SK-N-MC (cell line): ENCODE measurements around the gene SEBOX.

Experiments used
- DNase-seq: peaks from one replicate; pipeline ENCODE4 v3.0.0-alpha.2; 2011; ENCODE audit warnings: low read depth, low spot score
- H3K27ac ChIP-seq: fragments of 200-600 bp; sonication (generic); 2 replicates; pipeline ENCODE4 v1.5.1; 2016; ENCODE audit warnings: mixed run types
- H3K36me3 ChIP-seq: fragments of 200-600 bp; sonication (generic); 2 replicates; pipeline ENCODE4 v1.6.1; 2017; ENCODE audit warnings: antibody characterized with exemption, low read length, mixed read lengths; ENCODE audit not compliant: insufficient read depth
- H3K4me3 ChIP-seq: fragments of 200-600 bp; sonication (generic); 2 replicates; pipeline ENCODE4 v1.5.1; 2016
- H3K9ac ChIP-seq: fragments of 200-600 bp; sonication (generic); 2 replicates; pipeline ENCODE4 v1.8.0; 2017; ENCODE audit warnings: mixed run types, mixed read lengths; ENCODE audit not compliant: insufficient read length
- H3K9me3 ChIP-seq: fragments of 200-600 bp; sonication (generic); 2 replicates; pipeline ENCODE4 v1.6.1; 2017; ENCODE audit warnings: low read depth, mild to moderate bottlenecking, antibody characterized with exemption, low read length, moderate library complexity, mixed read lengths
- EZH2 ChIP-seq: fragments of 200-600 bp; sonication (generic); IDR thresholded peaks from one replicate; pipeline ENCODE4 v1.6.1; 2017; ENCODE audit warnings: antibody characterized with exemption
- FOXP2 ChIP-seq: optimal IDR thresholded peaks from 2 replicates; pipeline ENCODE3; 2011; ENCODE audit warnings: mild to moderate bottlenecking, moderate library complexity; ENCODE audit not compliant: insufficient read depth; ENCODE audit errors: extremely low read length, control extremely low read depth
- POLR2AphosphoS5 ChIP-seq: IDR thresholded peaks from 2 replicates; pipeline ENCODE4 v1.6.1; 2012; ENCODE audit warnings: mild to moderate bottlenecking, low read depth, low read length, borderline replicate concordance

The SEBOX gene

GRCh38 chr17:28404461-28404811 is 39.4 kb upstream of the SEBOX start:
- H3K9ac ChIP-seq, result no peak overlapping the region
- no peak overlapping the region for H3K27ac ChIP-seq
- TF ChIP-seq FOXP2 (no peak), POLR2AphosphoS5 (no peak), EZH2 (no peak)

GRCh38 chr17:28404007-28404406 is 39.0 kb upstream of the SEBOX start:
- Histone ChIP-seq H3K9ac (no peak overlapping the region), H3K4me3 (no peak overlapping the region), H3K9me3 (no peaks in the 10 kb centered on the region), H3K36me3 (no peaks in the 10 kb centered on the region), H3K27ac (no peak overlapping the region)
- DNase-seq, result no peak
- TF ChIP-seq POLR2AphosphoS5, result no peak
- TF ChIP-seq FOXP2, result no peak
- TF ChIP-seq EZH2, result no peak

More at GRCh38 chr17:28404461-28404811, 39.4 kb upstream of the SEBOX start:
- DNase-seq, result no peak
- H3K4me3 ChIP-seq, result no peak overlapping the region
- no peaks in the 10 kb centered on the region for H3K9me3 ChIP-seq
- no peaks in the 10 kb centered on the region for H3K36me3 ChIP-seq

- Histone ChIP-seq H3K9ac (no peak overlapping the region), H3K27ac (no peak overlapping the region), H3K9me3 (no peaks in the 10 kb centered on the region), H3K36me3 (no peaks in the 10 kb centered on the region), H3K4me3 (no peak overlapping the region)
- TF ChIP-seq FOXP2, result no peak
- no peak for TF ChIP-seq EZH2
- TF ChIP-seq POLR2AphosphoS5, result no peak
- no peak for DNase-seq
These were observed 37.8 kb upstream of the SEBOX start for GRCh38 chr17:28402844-28403243.

- TF ChIP-seq EZH2 (no peak), POLR2AphosphoS5 (no peak), FOXP2 (no peak)
- Histone ChIP-seq H3K9ac (no peak overlapping the region), H3K4me3 (no peak overlapping the region), H3K36me3 (no peaks in the 10 kb centered on the region), H3K27ac (no peak overlapping the region), H3K9me3 (no peaks in the 10 kb centered on the region)
- no peak for DNase-seq
These were observed 37.2 kb upstream of the SEBOX start for GRCh38 chr17:28402224-28402630.

GRCh38 chr17:28399808-28400207 is 34.8 kb upstream of the SEBOX start:
- DNase-seq, result no peak
- no peak overlapping the region for H3K27ac ChIP-seq
- TF ChIP-seq POLR2AphosphoS5 (no peak), FOXP2 (no peak), EZH2 (no peak)
- no peak overlapping the region for H3K9ac ChIP-seq
- H3K36me3 ChIP-seq, result no peaks in the 10 kb centered on the region
- no peaks in the 10 kb centered on the region for H3K9me3 ChIP-seq
- H3K4me3 ChIP-seq, result no peak overlapping the region

- H3K27ac ChIP-seq, result no peak overlapping the region
- no peak for DNase-seq
- H3K9me3 ChIP-seq, result no peaks in the 10 kb centered on the region
- no peak overlapping the region for H3K9ac ChIP-seq
- TF ChIP-seq POLR2AphosphoS5 (no peak), EZH2 (no peak), FOXP2 (no peak)
- no peaks in the 10 kb centered on the region for H3K36me3 ChIP-seq
- H3K4me3 ChIP-seq, result no peak overlapping the region
These were observed 33.4 kb upstream of the SEBOX start for GRCh38 chr17:28398280-28398981.

- H3K27ac ChIP-seq, result no peak overlapping the region
- no peak overlapping the region for H3K4me3 ChIP-seq
- no peak for DNase-seq
- TF ChIP-seq POLR2AphosphoS5 (no peak), EZH2 (no peak), FOXP2 (no peak)
- no peaks in the 10 kb centered on the region for H3K9me3 ChIP-seq
- H3K36me3 ChIP-seq, result no peaks in the 10 kb centered on the region
- H3K9ac ChIP-seq, result no peak overlapping the region
These were observed 32.8 kb upstream of the SEBOX start for GRCh38 chr17:28397687-28398279.

GRCh38 chr17:28397275-28397674 is 32.3 kb upstream of the SEBOX start:
- H3K27ac ChIP-seq, result no peak overlapping the region
- no peak for DNase-seq
- TF ChIP-seq POLR2AphosphoS5, result no peak
- no peak for TF ChIP-seq FOXP2
- TF ChIP-seq EZH2, result no peak
- H3K4me3 ChIP-seq, result no peak overlapping the region
- H3K9me3 ChIP-seq, result no peaks in the 10 kb centered on the region
- no peaks in the 10 kb centered on the region for H3K36me3 ChIP-seq
- H3K9ac ChIP-seq, result no peak overlapping the region
